DMS79 treated with DMSO at 0.1 percent for 48 hours (cell line): Measurements from ENCODE around the gene EDDM3A.

Experiments
- DNase-seq: peaks from one replicate; lab custom pipeline; 2025; lab: John Stamatoyannopoulos, UW

The EDDM3A gene

DNA sequence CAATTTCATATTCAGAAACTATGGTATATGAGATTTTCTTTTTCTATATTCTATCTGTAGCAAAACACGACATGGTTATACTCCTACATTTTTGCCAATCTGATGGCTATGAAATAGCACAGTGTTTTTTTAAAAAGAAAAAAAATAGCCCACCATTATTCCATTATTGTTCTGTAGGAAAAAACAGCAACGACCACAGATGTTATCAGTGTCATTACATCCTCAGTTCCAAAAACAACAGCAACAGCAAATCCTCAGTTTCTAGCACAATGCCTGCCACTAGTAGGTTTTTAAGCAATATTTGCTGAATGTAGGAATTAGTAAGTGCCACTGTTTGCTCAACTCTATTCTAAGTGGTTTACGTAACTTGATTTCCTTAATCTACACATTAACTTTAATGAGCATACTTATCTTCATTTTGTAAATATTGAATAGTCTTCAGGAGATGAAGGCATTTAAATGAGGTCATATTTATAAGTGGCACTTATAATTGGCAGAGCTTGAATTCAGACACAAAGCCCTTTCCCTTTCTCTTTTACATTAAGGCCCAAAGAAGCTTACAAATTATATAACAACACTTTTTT lies 43.6 kb downstream of the EDDM3A start:
- no peak for DNase-seq

DNA sequence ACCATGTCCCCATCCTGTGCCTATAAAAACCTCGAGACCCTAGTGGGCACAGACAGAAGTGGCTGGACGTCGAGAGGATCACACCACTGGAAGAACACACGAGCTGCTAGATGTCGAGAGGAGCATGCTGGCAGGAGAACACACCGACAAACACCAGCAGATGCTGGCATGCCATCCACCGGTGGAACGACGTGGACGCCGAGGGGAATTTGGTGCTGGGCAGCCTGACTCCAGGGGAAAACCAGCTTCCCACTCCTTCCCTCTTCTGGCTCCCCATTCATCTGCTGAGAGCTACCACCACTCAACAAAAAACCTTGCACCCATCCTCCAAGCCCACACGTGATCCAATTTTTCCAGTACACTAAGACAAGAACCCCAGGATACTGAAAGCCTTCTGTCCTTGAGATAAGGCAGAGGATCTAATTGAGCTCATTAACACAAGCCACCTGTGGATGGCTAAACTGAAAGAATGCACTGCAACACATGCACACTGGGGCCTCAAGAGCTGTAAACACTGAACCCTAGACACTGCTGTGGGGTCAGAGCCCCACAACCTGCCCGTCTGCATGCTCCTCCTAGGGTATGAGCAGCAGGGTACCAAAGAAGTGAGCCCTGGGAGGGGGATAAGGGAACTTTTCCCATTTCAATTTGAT lies 44.9 kb downstream of the EDDM3A start:
- no peak for DNase-seq

DNA sequence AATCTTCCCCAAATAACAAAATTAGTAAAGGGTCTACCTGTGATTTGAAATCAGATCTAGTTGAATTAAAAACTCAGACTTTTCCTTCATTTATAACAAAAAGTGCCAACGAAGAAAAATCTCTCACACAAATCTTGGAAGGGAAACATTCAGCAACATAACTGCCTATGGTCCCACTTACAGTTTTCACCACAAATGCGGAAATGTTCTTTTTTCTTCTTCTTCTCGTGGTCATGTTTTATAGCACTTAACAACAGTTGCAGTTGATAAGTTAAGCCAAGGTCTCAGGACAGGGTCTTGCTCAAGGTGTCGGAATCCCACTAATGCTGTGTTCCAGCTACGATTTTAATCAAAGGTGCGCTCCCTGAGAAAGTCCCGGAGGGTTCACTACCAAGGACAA lies 45.5 kb downstream of the EDDM3A start:
- no peak for DNase-seq

DNA sequence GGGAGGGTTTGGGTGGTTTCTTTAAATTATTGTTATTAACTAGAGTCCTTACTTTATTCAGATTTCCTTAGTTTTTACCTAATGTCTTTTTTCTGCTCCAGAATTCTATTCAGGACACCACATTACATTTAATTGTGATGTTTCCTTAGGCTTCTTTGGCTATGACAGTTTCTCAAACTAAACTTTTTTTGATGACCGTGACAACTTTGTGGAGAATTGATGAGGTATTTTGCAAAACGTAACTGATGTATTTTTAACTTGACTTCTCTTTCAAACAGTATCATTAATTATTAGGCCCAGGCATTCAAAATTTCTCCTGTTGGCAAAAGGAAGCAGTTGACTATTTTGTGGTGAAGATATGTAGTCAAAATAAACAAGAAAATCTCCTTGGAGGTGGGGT lies 45.9 kb downstream of the EDDM3A start:
- DNase-seq = no peak

DNA sequence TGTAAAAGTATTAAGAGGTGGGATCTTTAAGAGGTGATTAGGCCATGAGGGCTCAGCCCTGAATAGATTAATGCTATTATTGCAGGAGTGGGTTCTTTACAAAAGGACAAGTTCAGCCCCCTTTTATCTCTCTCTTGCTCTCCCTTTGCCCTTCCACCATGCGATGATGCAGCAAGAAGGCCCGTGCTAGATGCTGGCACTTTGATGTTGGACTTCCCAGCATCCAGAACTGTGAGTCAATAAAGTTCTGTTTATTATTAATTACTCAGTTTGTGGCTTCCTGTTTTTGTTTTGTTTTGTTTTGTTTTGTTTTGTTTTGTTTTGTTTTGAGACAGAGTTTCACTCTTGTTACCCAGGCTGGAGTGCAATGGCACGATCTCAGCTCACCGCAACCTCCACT lies 46.9 kb downstream of the EDDM3A start:
- DNase-seq = no peak

DNA sequence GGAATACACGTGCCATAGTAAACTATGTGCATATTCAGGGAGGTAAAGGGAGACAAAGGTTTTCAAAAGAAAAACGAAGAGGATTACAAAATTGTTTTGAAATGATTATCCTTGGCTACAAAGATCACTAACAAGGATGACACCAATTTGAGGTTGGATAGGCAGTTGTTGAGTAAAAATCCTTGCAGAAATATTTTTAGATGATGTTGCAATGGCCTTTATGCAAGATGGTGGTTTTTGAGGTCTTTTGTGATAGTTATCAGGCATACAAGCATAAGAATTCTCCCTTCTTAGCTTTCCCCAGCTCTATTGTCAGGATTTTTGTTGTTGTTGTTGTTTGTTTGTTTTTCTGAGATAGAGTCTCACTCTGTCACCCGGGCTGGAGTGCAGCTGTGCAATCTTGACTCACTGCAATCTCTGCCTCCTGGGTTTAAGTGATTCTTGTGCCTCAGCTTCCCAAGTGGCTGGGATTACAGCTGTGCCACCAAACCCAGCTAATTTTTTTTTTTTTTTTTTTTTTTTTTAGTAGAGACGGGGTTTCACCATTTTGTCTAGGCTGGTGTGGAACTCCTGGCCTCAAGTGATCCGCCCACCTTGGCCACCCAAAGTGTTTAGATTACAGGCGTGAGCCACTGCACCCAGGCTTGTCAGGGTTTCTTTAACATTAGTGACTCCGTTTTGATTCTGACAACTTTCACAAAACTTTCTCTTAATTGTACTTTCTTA lies 49.1 kb downstream of the EDDM3A start:
- DNase-seq = no peak

DNA sequence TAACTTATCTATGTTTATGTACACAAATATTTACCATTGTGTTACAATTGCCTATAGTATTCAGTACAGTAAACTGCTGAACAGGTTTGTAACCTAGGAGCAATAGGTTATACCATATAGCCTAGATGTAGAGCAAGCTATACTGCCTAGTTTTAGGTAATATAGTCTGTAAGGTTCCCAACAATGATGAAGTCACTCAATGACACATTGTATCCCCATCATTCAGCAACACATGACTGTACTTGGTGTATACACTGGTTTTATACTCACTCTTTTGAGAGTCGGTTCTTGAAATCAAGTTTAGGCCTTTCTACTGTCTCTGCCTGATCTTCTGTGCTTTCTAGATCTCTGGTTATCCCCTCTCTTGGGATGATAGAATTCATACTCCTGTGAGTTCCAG lies 51.5 kb downstream of the EDDM3A start:
- no peak for DNase-seq
